PC-3 (cell line): ENCODE measurements around the gene LRP5.

ENCODE experiments used
- EZH2 ChIP-seq: fragments of 300-600 bp; sonication (generic); IDR thresholded peaks from one replicate; pipeline ENCODE4 v1.6.1; 2017; ENCODE audit warnings: antibody characterized with exemption, mild to moderate bottlenecking, low read length; ENCODE audit not compliant: unreplicated experiment
- TF ChIP-seq, protein P1 (sequence below): fragments of 300-600 bp; sonication (generic); conservative IDR thresholded peaks from 2 replicates; pipeline ENCODE4 v1.5.1; 2017; ENCODE audit warnings: antibody characterized with exemption, low read depth, mild to moderate bottlenecking, low read length

GRCh38 chr11:68309621-68310185 is 2.7 kb upstream of the LRP5 start:
- TF ChIP-seq, protein P1, sequence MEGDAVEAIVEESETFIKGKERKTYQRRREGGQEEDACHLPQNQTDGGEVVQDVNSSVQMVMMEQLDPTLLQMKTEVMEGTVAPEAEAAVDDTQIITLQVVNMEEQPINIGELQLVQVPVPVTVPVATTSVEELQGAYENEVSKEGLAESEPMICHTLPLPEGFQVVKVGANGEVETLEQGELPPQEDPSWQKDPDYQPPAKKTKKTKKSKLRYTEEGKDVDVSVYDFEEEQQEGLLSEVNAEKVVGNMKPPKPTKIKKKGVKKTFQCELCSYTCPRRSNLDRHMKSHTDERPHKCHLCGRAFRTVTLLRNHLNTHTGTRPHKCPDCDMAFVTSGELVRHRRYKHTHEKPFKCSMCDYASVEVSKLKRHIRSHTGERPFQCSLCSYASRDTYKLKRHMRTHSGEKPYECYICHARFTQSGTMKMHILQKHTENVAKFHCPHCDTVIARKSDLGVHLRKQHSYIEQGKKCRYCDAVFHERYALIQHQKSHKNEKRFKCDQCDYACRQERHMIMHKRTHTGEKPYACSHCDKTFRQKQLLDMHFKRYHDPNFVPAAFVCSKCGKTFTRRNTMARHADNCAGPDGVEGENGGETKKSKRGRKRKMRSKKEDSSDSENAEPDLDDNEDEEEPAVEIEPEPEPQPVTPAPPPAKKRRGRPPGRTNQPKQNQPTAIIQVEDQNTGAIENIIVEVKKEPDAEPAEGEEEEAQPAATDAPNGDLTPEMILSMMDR = no peak
- TF ChIP-seq EZH2 = no peak
